Body of pancreas (tissue), 4 donors: ENCODE measurements around the gene MMP24OS. TPM values are rescaled to one million over a fixed set of nuclear protein-coding genes. Genes with fewer than 3 reads are reported as not detected.

Source experiments
- ATAC-seq: fragments of 150-250 bp; one replicate; pipeline ENCODE4 v1.9.1; 2016
- DNase-seq, 4 donors: peaks; one replicate each; pipeline ENCODE4 v3.0.0-alpha.2; 2019
- H3K27ac ChIP-seq, 4 donors: fragments of 200-600 bp; sonication (generic); 1 replicate in 3 of 4; 2 replicates in 1 of 4; pipeline versions ENCODE4 v1.5.1 to v1.6.1; 2016 to 2019; ENCODE audit warnings: mild to moderate bottlenecking in 1 of 4, mixed read lengths in 1 of 4, moderate library complexity in 1 of 4
- H3K27me3 ChIP-seq, 2 donors: fragments of 200-600 bp; sonication (generic); one replicate each; pipeline ENCODE4 v1.6.0; 2016; ENCODE audit warnings: mild to moderate bottlenecking in 1 of 2
- H3K36me3 ChIP-seq, 2 donors: fragments of 200-600 bp; sonication (generic); replicated peaks in 1 of 2; 2 replicates each; pipeline ENCODE4 v1.5.1; 2016; ENCODE audit warnings: low read depth in 2 of 2; ENCODE audit not compliant: insufficient read depth in 1 of 2
- H3K4me1 ChIP-seq: fragments of 200-600 bp; sonication (generic); one replicate; pipeline ENCODE4 v1.6.0; 2016
- H3K4me3 ChIP-seq, 2 donors: fragments of 200-600 bp; sonication (generic); 1 replicate in 1 of 2; 2 replicates in 1 of 2; pipeline ENCODE4 v1.5.1; 2016 to 2019
- H3K9me3 ChIP-seq, 3 donors: fragments of 200-600 bp; sonication (generic); 1 replicate in 2 of 3; 2 replicates in 1 of 3; pipeline ENCODE4 v1.5.1; 2016
- CTCF ChIP-seq, 7 experiments: fragments of 450-650 bp in 4 of 7; fragments of 200-600 bp in 3 of 7; sonication (generic) in 3 of 7; IDR thresholded peaks; one replicate each; pipeline ENCODE4 v1.5.1; 2016 to 2019; ENCODE audit warnings: antibody characterized with exemption in 7 of 7
- POLR2A ChIP-seq, 3 donors: fragments of 450-650 bp; IDR thresholded peaks; one replicate each; pipeline ENCODE4 v1.6.1; 2016; ENCODE audit warnings: antibody characterized with exemption in 3 of 3, mild to moderate bottlenecking in 2 of 3
- WGBS, 2 donors: methylation state at CpG; one replicate each; pipeline ENCODE4 v1.1.5; 2017; 5-methylcytosine and 5-hydroxymethylcytosine counted together
- intact Hi-C: fragments of 100-400 bp; cut with DNase I; formaldehyde crosslinking; loops from one replicate; pipeline ENCODE4 v1.15.1; 2023
- total RNA-seq, 2 donors: library from RNA; depleted of rRNA; stranded (reverse); fragments of >200 nt; gene quantifications; one replicate each; pipeline ENCODE4 v1.1.0, GENCODE V29; 2016

Gene MMP24OS
- total RNA-seq, 2 donors from 2014 or later: 20.4 to 27.5 TPM

- Histone ChIP-seq H3K36me3 (no peaks in the 10 kb centered on the region), H3K27me3 (no peaks in the 10 kb centered on the region), H3K4me3 (no peak overlapping the region), H3K9me3 (no peaks in the 10 kb centered on the region), H3K27ac (peak overlapping the region in 3 of 4 donors; percentile 19 to 55 (median 24)), H3K4me1 (peaks cover 32% of the 10 kb centered on the region)
- peak; percentile 74 for ATAC-seq
- 32 to 59% methylated on average over 11 to 12 of the region's 14 CpGs for WGBS, 2 donors
- TF ChIP-seq POLR2A (IDR thresholded peaks at IDR 0.05): no peak
- peak; percentile 33 to 69 (median 57) for TF ChIP-seq CTCF (IDR thresholded peaks at IDR 0.05)
- peak; percentile 60 to 72 (median 68) for DNase-seq
- intact Hi-C loops: no loop called here
These were observed 8.7 kb downstream of the MMP24OS start for GRCh38 chr20:35269055-35269781.

- Histone ChIP-seq H3K27ac (peak overlapping the region in 1 of 4 donors; percentile 6), H3K4me1 (peaks cover 30% of the 10 kb centered on the region), H3K4me3 (no peak overlapping the region), H3K36me3 (no peaks in the 10 kb centered on the region), H3K27me3 (no peaks in the 10 kb centered on the region), H3K9me3 (no peaks in the 10 kb centered on the region)
- intact Hi-C loops: no loop called here
- TF ChIP-seq CTCF (IDR thresholded peaks at IDR 0.05): no peak
- no peak for TF ChIP-seq POLR2A (IDR thresholded peaks at IDR 0.05)
- ATAC-seq: no peak
- no peak for DNase-seq
- WGBS, 2 donors: 84 to 87% methylated on average over 13 to 16 of the region's 16 CpGs
These were observed 10.8 kb downstream of the MMP24OS start for GRCh38 chr20:35267092-35267491.

GRCh38 chr20:35264755-35265154 lies 13.2 kb downstream of the MMP24OS start:
- H3K4me1 ChIP-seq: peaks cover 25% of the 10 kb centered on the region
- ATAC-seq: no peak
- peak in 1 of 4 donors; percentile 26 for DNase-seq

GRCh38 chr20:35263532-35264341 lies 14.2 kb downstream of the MMP24OS start:
- TF ChIP-seq CTCF (IDR thresholded peaks at IDR 0.05) (no peak), POLR2A (IDR thresholded peaks at IDR 0.05) (peak; percentile 73 to 84 (median 80))
- no peak overlapping the region for H3K4me3 ChIP-seq
- peaks cover 16% of the 10 kb centered on the region for H3K4me1 ChIP-seq
- peak overlapping the region; percentile 70 to 91 (median 87) for H3K27ac ChIP-seq
- no peaks in the 10 kb centered on the region for H3K9me3 ChIP-seq
- peak; percentile 85 for ATAC-seq
- WGBS, 2 donors: 42 to 46% methylated on average over 11 to 17 of the region's 17 CpGs
- H3K27me3 ChIP-seq: no peaks in the 10 kb centered on the region
- no peaks in the 10 kb centered on the region for H3K36me3 ChIP-seq
- intact Hi-C loops: no loop called here
- DNase-seq: peak; percentile 67 to 85 (median 80)

More at GRCh38 chr20:35264755-35265154, 13.2 kb downstream of the MMP24OS start:
- Histone ChIP-seq H3K4me3 (no peak overlapping the region), H3K9me3 (no peaks in the 10 kb centered on the region), H3K27me3 (no peaks in the 10 kb centered on the region), H3K27ac (peak overlapping the region in 3 of 4 donors; percentile 86 to 91 (median 88)), H3K36me3 (no peaks in the 10 kb centered on the region)
- 54 to 80% methylated on average over 1 of the region's 1 CpG for WGBS, 2 donors
- TF ChIP-seq CTCF (IDR thresholded peaks at IDR 0.05): no peak
- no peak for TF ChIP-seq POLR2A (IDR thresholded peaks at IDR 0.05)
- intact Hi-C loops: no loop called here
